Rectal smooth muscle tissue (tissue), 1 donor: ENCODE measurements around the gene NEK7.

ENCODE experiments used
- H3K27ac ChIP-seq: one replicate; pipeline ENCODE4 v1.7.0; 2013; ENCODE audit warnings: low read depth, low read length, inconsistent platforms
- H3K27me3 ChIP-seq: one replicate; pipeline ENCODE4 v1.7.0; 2013; ENCODE audit warnings: low read length; ENCODE audit not compliant: control insufficient read depth, insufficient read depth
- H3K36me3 ChIP-seq: one replicate; pipeline ENCODE4 v1.7.0; 2013; ENCODE audit warnings: low read length; ENCODE audit not compliant: control insufficient read depth, insufficient read depth
- H3K4me1 ChIP-seq: one replicate; pipeline ENCODE4 v1.7.0; 2013; ENCODE audit warnings: low read length; ENCODE audit not compliant: control insufficient read depth, insufficient read depth
- H3K4me3 ChIP-seq: one replicate; pipeline ENCODE4 v1.7.0; 2013; ENCODE audit warnings: low read length
- H3K9ac ChIP-seq: one replicate; pipeline ENCODE4 v1.7.0; 2013; ENCODE audit warnings: low read length

NEK7 gene

GRCh38 chr1:198330982-198331615 lies 174.3 kb downstream of the NEK7 start:
- H3K9ac ChIP-seq: no peak overlapping the region
- no peaks in the 10 kb centered on the region for H3K27me3 ChIP-seq
- no peak overlapping the region for H3K4me3 ChIP-seq
- H3K27ac ChIP-seq: no peak overlapping the region
- H3K36me3 ChIP-seq: no peaks in the 10 kb centered on the region
- H3K4me1 ChIP-seq: no peaks in the 10 kb centered on the region

DNA sequence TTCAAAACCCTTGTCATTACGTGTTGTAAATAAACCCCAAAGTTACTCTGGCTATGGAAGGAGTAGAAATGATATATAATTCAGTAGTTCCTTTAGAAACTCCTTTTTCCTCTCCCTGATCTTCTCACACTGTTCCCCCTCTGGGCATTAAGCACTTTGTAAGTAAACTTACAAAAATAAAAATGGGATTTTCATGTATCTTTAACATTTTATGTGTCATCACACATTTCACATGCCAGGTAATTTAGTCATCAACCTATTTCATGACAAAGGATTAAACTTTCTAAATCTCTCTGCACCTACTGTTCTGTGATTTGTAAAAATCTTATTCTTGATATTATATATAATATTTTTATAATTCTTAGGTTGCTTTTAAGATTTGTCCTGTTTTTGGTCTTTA lies 176.9 kb downstream of the NEK7 start:
- H3K4me1 ChIP-seq: no peaks in the 10 kb centered on the region
- no peak overlapping the region for H3K27ac ChIP-seq
- no peak overlapping the region for H3K9ac ChIP-seq
- no peaks in the 10 kb centered on the region for H3K27me3 ChIP-seq
- H3K36me3 ChIP-seq: no peaks in the 10 kb centered on the region
- no peak overlapping the region for H3K4me3 ChIP-seq

GRCh38 chr1:198335663-198336062 lies 178.9 kb downstream of the NEK7 start:
- H3K27ac ChIP-seq: no peak overlapping the region
- no peak overlapping the region for H3K9ac ChIP-seq
- H3K4me3 ChIP-seq: no peak overlapping the region
- H3K27me3 ChIP-seq: no peaks in the 10 kb centered on the region
- no peaks in the 10 kb centered on the region for H3K36me3 ChIP-seq
- H3K4me1 ChIP-seq: no peaks in the 10 kb centered on the region

DNA sequence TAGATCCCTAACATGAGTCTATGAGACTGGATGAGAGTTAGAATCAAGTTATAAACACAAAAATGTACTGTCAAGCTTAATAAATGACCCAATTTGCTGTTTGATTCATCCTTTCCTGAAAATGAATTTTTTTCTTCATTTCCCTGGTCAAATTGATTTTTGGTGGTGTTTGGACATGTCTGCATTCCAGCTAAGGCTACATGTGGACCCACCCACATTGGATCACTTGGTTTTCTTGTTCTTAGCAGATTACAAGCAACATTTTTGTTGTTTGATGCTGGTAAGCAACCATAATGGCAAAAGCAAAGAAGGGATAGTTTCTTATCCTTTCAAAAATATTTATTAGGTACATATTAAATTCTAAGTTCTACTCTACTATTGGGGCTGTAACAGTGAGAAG lies 181.1 kb downstream of the NEK7 start:
- H3K27ac ChIP-seq: no peak overlapping the region
- H3K9ac ChIP-seq: no peak overlapping the region
- no peaks in the 10 kb centered on the region for H3K4me1 ChIP-seq
- H3K4me3 ChIP-seq: no peak overlapping the region
- no peaks in the 10 kb centered on the region for H3K27me3 ChIP-seq
- H3K36me3 ChIP-seq: no peaks in the 10 kb centered on the region

DNA sequence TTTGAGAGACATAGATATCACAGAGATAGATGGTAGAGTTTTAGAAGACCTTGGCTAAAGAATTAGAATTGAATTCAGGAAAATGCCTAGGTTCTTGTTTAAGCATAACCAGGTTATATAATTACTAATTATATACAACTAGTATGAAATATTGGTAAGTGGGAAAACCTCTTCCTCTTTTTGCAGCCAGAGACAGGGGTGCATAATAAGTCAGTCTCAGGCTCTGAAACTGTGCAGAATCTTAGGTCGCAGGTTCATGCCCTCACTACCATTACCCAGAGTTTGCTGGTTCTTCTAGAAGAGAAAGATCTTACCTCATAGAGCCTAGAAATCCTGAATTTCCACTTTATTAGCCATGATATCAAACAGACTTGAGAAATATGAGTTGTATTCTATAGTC lies 183.3 kb downstream of the NEK7 start:
- H3K4me3 ChIP-seq: no peak overlapping the region
- no peaks in the 10 kb centered on the region for H3K4me1 ChIP-seq

DNA sequence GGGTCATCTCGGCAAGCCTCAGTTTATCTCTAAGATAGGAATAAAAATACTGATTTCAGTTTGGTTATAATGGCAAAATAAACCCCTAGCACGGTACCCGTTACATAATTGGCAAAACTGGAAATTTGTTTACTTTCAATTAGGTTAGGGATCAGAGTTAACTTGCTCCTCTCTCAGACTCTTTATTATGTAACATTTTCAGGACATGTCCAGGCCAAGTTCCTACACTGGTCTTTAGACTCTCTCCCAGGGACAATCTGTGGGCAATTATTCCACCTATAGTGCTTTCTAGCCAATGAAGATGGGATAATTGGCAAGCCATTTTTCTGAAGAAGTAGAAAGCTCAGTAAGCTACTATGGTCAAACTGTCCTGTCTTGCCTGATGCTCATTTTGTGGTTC lies 189.4 kb downstream of the NEK7 start:
- no peaks in the 10 kb centered on the region for H3K4me1 ChIP-seq
- H3K4me3 ChIP-seq: no peak overlapping the region
- H3K27me3 ChIP-seq: no peaks in the 10 kb centered on the region
- H3K36me3 ChIP-seq: no peaks in the 10 kb centered on the region
- H3K9ac ChIP-seq: no peak overlapping the region
- H3K27ac ChIP-seq: no peak overlapping the region

More for the DNA sequence above, 183.3 kb downstream of the NEK7 start:
- no peak overlapping the region for H3K27ac ChIP-seq
- no peak overlapping the region for H3K9ac ChIP-seq
- no peaks in the 10 kb centered on the region for H3K27me3 ChIP-seq
- H3K36me3 ChIP-seq: no peaks in the 10 kb centered on the region

DNA sequence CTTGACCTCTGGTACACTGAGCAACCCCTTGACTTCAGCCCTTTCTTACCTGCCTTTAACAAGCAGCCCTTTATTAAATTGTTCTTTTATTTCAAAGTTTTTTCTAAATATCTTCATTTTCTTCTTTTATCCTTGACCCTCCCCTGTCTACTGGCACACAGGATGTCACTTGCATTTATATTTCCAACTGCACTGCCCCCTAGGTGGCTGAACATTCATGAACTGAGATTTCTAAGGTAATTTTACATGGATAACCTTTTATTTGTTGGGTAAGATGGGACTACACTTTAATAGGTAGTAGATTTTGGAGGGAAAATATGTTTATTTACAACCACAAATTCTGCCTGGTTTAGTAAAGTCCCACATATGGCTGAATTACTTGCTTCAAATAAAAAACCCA lies 193.7 kb downstream of the NEK7 start:
- H3K4me1 ChIP-seq: no peaks in the 10 kb centered on the region
- H3K27me3 ChIP-seq: no peaks in the 10 kb centered on the region
- H3K36me3 ChIP-seq: no peaks in the 10 kb centered on the region
- no peak overlapping the region for H3K4me3 ChIP-seq
- H3K9ac ChIP-seq: no peak overlapping the region
- H3K27ac ChIP-seq: no peak overlapping the region

- Histone ChIP-seq H3K4me1 (no peaks in the 10 kb centered on the region), H3K36me3 (no peaks in the 10 kb centered on the region), H3K27ac (no peak overlapping the region), H3K27me3 (no peaks in the 10 kb centered on the region), H3K4me3 (no peak overlapping the region), H3K9ac (no peak overlapping the region)
Observed at GRCh38 chr1:198352975-198353695, 196.3 kb downstream of the NEK7 start.

GRCh38 chr1:198357937-198358336 lies 201.1 kb downstream of the NEK7 start:
- Histone ChIP-seq H3K4me1 (no peaks in the 10 kb centered on the region), H3K4me3 (no peak overlapping the region), H3K36me3 (no peaks in the 10 kb centered on the region), H3K27me3 (no peaks in the 10 kb centered on the region), H3K27ac (no peak overlapping the region), H3K9ac (no peak overlapping the region)

DNA sequence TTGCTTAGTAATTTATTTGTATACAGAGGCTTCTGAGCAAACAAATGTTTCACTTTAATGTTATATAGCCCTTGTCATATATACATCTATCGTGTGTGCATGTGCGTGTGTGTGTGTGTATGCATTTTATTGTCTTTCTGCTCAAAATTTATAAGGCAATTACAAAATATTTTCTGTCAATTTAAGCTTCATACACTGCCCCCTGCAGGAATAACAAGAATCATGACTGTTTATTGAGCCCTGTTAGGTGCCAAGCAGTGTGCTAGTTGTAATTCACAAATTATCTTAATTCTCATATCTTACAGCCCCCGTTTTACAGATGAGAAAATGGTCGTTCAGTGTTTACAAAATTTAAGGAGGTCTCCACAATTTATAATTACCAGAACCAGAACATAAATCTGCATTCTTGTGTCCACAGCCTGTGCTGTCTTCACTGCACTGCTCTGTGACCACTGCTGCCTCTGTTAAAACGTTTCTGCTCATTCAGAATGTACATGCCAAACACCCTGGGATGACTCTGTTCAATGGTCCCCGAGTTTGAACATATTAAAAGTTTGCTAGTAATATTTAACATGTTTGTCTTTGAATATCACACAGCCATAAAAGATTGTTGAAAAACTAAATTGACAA lies 202.3 kb downstream of the NEK7 start:
- no peaks in the 10 kb centered on the region for H3K4me1 ChIP-seq
- no peaks in the 10 kb centered on the region for H3K36me3 ChIP-seq
- H3K4me3 ChIP-seq: no peak overlapping the region
- H3K27ac ChIP-seq: no peak overlapping the region
- H3K27me3 ChIP-seq: no peaks in the 10 kb centered on the region
- no peak overlapping the region for H3K9ac ChIP-seq

DNA sequence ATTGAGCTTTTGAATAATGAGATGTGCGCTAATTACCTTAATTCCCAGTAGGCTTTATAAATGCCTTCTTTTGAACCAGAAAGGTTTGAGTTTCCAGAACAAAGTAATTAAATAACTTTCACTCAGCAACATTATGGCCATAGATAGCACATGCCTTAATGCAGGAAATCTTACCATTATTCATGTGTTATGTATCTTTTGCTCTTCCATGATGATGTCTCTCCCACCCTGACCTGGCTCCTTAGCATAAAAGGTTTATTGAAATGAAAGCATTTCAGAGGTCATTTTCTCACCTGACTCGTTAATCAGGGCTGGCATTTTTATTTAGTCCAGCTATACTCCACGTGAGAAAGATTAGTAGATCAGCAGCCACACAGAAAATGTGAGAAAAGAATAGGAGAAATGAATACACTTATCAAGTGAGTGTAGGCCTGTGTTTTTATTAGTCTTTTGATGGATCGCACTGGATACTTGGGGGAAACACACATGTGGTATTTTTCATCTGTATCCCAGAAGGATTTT lies 203.5 kb downstream of the NEK7 start:
- H3K4me3 ChIP-seq: no peak overlapping the region
- no peaks in the 10 kb centered on the region for H3K27me3 ChIP-seq
- H3K36me3 ChIP-seq: no peaks in the 10 kb centered on the region
- no peak overlapping the region for H3K9ac ChIP-seq
- H3K4me1 ChIP-seq: no peaks in the 10 kb centered on the region
- H3K27ac ChIP-seq: no peak overlapping the region

DNA sequence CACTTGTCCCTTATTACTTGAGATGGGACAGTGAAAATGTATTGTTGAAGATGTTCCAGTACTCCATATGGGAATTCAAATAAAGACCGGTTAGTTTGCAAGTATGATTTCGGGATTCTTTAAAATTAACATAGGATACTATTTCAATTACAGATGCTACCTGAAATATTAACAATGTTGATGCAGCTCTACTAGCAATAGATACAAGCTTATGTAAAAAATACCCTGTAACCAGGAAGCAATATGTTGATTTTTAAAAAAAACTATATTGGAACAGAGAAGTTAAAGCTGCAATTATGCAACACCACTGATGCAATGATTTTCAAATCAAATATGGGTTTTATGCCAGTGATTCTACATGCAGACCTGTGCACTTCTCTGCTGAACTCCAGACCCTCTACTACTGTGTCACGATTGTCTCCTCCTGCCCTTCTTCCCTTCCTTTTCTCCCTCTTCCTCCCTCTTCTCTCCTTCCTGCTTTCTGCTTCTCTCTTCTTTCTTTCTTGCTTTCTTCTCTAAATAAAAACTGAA lies 204.5 kb downstream of the NEK7 start:
- H3K4me1 ChIP-seq: no peaks in the 10 kb centered on the region

More for the DNA sequence above, 204.5 kb downstream of the NEK7 start:
- H3K36me3 ChIP-seq: no peaks in the 10 kb centered on the region
- no peak overlapping the region for H3K9ac ChIP-seq
- no peaks in the 10 kb centered on the region for H3K27me3 ChIP-seq
- H3K27ac ChIP-seq: no peak overlapping the region
- H3K4me3 ChIP-seq: no peak overlapping the region
